Measurements from ENCODE around the gene FGD4.

GRCh38 chr12:32611986-32612385 lies 212.6 kb downstream of the FGD4 start:
- no peak for TF ChIP-seq POLR2A (IDR thresholded peaks at IDR 0.05)
- TF ChIP-seq CTCF (IDR thresholded peaks at IDR 0.05) = no peak
